Germinal center (tissue), 1 donor: ENCODE data around the gene DESI1.
"Not testable (repeated sequence)": the region's sequence is repeated elsewhere in the genome, so short reads cannot be mapped to it uniquely, and the experiment has no call there.

Experiments used
- DNase-seq: peaks from one replicate; pipeline ENCODE4 v3.0.0; 2012; ENCODE audit warnings: mixed read lengths, low spot score

Gene DESI1

DNA sequence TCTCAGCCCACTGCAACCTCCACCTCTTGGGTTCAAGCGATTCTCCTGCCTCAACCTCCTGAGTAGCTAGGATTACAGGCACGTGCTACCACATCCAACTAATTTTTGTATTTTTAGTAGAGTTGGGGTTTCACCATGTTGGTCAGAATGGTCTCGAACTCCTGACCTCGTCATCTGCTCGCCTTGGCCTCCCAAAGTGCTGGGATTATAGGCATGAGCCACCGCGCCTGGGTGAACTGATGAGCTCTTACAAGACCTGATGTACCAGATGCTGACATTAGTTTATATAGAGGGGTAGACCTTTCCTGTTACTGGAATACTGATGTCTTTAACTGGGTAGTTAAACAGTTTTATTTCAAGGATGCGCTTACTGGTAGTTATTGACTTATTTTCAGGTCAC is 13.8 kb upstream of the DESI1 start:
- DNase-seq: not testable (repeated sequence)

DNA sequence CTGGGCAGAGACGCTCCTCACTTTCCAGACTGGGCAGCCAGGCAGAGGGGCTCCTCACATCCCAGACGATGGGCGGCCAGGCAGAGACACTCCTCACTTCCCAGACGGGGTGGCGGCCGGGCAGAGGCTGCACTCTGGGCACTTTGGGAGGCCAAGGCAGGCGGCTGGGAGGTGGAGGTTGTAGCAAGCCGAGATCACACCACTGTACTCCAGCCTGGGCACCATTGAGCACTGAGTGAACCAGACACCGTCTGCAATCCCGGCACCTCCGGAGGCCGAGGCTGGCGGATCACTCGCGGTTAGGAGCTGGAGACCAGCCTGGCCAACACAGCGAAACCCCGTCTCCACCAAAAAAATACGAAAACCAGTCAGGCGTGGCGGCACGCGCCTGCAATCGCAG is 10.8 kb upstream of the DESI1 start:
- DNase-seq: not testable (repeated sequence)

DNA sequence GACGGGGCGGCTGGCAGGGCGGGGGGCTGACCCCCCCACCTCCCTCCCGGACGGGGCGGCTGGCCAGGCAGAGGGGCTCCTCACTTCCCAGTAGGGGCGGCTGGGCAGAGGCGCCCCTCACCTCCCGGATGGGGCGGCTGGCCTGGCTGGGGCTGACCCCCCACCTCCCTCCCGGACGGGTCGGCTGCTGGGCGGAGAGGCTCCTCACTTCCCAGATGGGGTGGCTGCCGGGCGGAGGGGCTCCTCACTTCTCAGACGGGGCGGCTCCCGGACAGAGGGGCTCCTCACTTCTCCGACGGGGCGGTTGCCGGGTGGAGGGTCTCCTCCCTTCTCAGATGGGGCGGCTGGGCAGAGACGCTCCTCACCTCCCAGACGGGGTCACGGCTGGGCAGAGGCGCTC is 10.3 kb upstream of the DESI1 start:
- not testable (repeated sequence) for DNase-seq

DNA sequence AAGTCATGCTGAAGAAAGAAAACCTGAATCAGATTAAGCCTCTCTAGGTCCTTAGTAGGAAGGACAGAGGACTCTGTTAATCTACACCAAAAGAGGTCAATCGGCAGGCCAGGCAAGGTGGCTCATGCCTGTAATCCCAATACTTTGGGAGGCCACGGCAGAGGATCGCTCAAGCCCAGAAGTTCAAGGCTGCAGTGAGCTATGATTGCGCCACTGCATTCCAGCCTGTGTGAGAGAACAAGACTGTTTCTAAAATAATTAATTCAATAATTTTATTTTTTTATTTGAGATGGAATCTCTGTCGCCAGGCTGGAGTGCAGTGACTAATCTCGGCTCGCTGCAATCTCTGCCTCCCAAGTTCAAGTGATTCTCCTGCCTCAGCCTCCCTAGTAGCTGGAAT is 4.7 kb upstream of the DESI1 start:
- DNase-seq: no peak

DNA sequence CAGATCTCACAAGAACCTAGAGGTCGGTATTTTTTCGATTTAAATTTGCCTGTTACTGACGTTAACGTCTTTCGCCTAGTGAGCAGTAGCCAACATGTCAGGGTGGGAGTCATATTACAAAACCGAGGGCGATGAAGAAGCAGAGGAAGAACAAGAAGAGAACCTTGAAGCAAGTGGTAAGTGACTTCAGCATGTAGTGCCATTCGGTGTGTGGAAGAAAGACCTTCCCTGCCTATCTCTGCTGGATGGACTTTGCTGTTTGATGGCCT is 1.0 kb upstream of the DESI1 start:
- DNase-seq: no peak

DNA sequence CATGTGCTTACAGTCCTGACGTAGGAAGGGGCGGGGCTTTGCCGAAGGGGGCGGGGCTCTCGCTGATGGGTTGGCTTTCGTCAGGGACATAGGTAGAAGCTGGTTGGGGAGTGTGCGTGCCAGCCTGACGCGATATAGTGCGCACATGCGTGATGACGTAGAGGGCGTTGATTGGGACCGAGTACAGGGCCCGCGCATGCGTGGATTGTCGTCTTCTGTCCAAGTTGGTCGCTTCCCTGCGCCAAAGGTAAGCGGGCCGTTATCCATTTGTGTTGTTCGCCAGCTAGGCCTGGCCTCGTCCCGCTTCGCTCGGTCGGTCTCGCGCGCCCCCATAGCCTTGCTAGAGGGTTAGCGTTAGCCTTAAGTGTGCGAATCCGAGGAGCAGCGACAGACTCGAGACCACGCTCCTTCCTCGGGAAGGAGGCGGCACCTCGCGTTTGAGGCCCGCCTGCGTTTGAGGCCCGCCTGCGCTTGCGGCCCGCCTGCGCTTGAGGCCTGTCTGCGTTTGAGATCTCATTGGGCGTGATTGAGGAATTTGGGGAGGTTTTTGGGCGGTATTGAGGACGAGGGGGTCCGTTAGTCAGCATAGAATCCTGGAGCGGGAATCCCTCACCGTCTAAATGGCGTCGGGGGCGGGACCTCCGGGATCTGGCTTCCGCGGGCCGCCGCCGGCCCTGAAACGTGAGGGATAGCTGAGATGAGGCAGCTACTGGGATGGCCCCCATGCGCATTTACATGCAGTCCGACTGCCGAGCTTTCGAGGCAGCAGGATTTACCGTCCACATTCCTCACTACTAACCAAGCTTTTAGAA is 462 bp upstream of the DESI1 start, which contains the start of gene XRCC6:
TSS of gene XRCC6 (plus strand) at position 197 of the 812 bp plus-strand sequence. CDS start 710 bp downstream, outside the sequence.
- peak; percentile 100 for DNase-seq

GRCh38 chr22:41619979-41620588 is 759 bp downstream of the DESI1 start:
- peak; percentile 61 for DNase-seq

- DNase-seq: no peak
Observed at GRCh38 chr22:41613456-41613855, 7.4 kb downstream of the DESI1 start.

DNA sequence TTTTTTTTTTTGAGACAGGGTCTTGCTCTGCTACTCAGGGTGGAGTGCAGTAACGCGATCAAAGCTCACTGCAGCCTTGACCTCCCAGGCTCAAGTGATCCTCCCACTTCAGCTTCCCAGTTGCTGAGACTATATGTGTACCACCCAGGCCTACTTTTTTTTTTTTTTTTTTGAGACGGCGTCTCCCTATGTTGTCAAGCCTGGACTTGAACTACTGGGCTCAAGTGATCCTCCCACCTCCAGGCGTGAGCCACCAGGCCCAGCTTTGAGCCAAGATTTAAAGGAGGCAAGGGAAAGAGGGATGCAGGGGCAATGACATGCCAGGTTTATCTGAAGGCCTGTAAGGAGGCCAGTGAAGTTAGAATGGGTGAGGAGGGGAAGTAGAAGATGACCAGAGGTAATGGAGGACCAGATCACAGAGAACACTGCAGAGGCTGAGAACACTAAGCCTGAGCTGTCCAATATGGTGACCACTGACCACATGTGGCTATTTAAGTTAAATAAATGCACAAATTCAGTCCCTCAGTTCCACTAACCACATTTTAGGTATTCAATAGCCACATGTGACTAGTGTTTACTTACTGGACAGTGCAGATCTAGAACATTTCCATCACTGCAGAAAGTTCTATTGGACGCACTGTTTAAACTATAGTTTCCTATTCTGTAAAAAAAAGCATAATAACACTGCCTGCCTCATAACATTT is 8.1 kb downstream of the DESI1 start:
- DNase-seq: no peak

- DNase-seq: no peak
Observed at GRCh38 chr22:41608386-41608785, 12.5 kb downstream of the DESI1 start.

- DNase-seq: no peak
Observed at GRCh38 chr22:41603873-41604332, 16.9 kb downstream of the DESI1 start.

GRCh38 chr22:41600976-41601375 is 19.9 kb downstream of the DESI1 start:
- no peak for DNase-seq

DNA sequence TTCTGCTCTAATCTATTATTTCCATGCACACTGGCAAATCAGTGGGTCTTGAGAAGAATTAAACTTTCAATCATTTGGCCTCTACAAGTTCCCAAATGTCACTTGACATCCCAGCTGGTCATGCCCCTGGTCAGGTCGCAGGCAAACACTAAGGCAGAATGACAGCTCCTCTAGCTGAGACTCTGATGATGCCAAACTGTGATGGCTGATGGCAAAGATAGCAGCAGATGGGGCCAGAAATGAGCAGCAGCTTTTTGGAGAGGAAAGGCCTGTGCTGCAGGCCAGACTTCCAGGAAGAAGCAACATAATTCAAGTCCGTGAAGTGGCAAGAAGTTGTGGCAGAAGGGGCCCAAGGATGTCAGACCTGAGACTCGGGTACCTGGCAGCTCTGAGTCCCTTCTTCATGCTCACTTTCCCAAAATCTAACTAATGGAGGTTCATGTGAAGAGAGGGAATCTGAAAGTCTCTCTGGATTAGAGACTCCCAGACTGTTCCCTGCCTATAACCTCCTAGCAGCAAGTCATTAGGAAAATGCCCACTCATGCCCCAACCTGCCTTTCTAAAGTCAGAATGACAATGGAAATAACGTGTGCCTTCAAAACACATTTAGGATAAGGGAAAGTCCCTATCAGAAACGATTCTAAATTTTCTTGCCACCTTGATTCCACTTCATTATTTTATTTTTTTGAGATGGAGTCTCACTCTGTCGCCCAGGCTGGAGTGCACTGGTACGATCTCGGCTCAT is 21.8 kb downstream of the DESI1 start:
- no peak for DNase-seq

- DNase-seq: no peak
Observed at GRCh38 chr22:41598081-41598480, 22.8 kb downstream of the DESI1 start.

DNA sequence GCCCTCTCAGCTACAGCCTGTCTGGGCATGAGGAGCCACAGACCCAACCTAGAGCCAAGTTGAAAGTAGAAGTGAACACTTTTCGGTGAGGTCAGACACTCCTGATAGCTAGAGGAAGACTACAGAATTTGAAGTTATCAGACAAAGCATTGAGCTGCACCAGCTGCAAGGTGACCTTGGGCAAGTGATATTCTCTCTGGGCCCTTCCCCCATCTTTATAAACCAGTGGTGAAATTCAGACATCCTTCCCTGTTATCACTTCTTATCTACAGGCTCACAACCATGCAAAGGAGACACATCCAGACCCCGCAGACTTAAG is 23.2 kb downstream of the DESI1 start:
- DNase-seq: no peak

GRCh38 chr22:41596776-41597634 is 23.8 kb downstream of the DESI1 start:
- peak; percentile 46 for DNase-seq

GRCh38 chr22:41595703-41596102 is 25.1 kb downstream of the DESI1 start:
- DNase-seq: no peak

DNA sequence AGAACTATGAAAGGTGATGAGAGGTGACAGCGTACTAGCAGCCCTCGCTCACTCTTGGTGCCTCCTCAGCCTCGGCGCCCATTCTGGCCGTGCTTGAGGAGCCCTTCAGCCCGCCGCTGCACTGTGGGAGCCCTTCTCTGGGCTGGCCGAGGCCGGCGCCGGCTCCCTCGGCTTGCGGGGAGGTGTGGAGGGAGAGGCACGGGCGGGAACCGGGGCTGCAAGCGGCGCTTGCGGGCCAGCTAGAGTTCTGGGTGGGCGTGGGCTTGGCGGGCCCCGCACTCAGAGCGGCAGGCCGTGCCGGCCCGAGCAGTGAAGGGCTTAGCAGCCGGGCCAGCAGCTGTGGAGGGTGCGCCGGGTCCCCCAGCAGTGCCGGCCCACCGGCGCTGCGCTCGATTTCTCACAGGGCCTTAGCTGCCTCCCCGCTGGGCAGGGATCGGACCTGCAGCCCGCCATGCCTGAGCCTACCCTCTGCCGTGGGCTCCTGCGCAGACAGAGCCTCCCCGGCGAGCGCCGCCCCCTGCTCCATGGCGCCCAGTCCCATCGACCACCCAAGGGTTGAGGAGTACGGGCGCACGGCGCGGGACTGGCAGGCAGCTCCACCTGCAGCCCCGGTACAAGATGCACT is 27.4 kb downstream of the DESI1 start:
- DNase-seq: not testable (repeated sequence)

GRCh38 chr22:41589391-41590241 is 31.2 kb downstream of the DESI1 start, which contains the start of gene PMM1:
TSS of gene PMM1 (minus strand) at chr22:41589840. CDS start at chr22:41589805, 35 bp downstream.
- DNase-seq: peak; percentile 99

- DNase-seq: no peak
Observed at GRCh38 chr22:41587347-41587723, 33.5 kb downstream of the DESI1 start.
